ENCODE data around the gene ACTA2. TPM values are rescaled to one million over a fixed set of nuclear protein-coding genes. Genes with fewer than 3 reads are reported as not detected.

ACTA2 gene
- total RNA-seq, 1 donor from 2014 or later, result 19.0 TPM

DNA sequence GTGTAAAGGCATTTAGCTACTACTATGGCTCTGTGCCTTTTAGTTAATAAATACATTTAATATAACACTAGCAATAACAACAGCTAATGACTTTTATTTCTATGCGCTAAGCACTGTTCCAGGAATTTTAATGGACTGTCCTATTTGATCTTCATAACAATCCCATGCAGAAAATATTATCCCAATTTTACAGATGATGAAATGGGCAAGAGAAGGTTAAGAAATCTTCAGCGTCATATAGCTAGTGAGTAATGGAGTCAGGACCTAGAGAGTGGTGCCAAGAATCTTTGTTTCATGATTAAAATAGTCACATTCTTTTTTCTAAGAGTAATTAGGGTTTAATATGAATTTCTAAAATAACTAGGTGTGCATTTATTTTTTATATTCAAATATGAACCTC, 32.4 kb downstream of the ACTA2 start:
- TF ChIP-seq EZH2 (IDR thresholded peaks at IDR 0.05), result no peak
- no peak overlapping the region for H3K27ac Mint-ChIP-seq
- peaks cover 2% of the 10 kb centered on the region for H3K4me1 Mint-ChIP-seq
- no peaks in the 10 kb centered on the region for H3K9me3 Mint-ChIP-seq
- Histone ChIP-seq H3K9ac (no peak overlapping the region), H3K36me3 (no peaks in the 10 kb centered on the region), H2AFZ (replicated peaks) (no peak overlapping the region), H3K79me2 (ENCODE audit: low read depth) (no peaks in the 10 kb centered on the region), H3K4me2 (no peak overlapping the region), H3K27me3 (no peaks in the 10 kb centered on the region), H3F3A (ENCODE audit: low read depth) (no peaks in the 10 kb centered on the region), H4K20me1 (ENCODE audit: low read depth) (no peaks in the 10 kb centered on the region), H3K4me1 (no peaks in the 10 kb centered on the region), H3K27ac (no peak overlapping the region), H3K9me3 (ENCODE audit: low read depth) (no peaks in the 10 kb centered on the region), H3K4me3 (no peak overlapping the region)
- no peak overlapping the region for H3K4me3 Mint-ChIP-seq
- no peak for DNase-seq (ENCODE audit: low spot score)
- no peaks in the 10 kb centered on the region for H3K36me3 Mint-ChIP-seq
- H3K27me3 Mint-ChIP-seq (ENCODE audit: insufficient read depth, low read depth), result peaks cover 2% of the 10 kb centered on the region

DNA sequence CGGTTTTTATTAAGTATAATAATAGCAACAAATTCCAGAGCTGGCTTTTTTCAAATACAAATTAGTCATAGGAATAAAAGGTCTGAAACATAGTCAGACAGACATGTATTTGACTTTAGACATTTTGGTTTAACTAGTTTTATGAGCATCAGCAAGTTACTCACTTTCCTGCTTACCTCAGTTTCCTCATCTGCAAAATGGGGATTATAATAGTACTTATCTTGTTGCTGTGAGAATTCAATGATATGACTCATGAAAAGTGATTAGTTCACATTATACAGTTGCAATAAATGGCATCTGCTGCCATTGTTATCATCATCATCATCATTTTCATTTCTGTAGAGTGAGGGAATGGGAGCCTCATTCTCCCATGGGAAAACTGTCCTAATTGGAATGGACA, 33.5 kb downstream of the ACTA2 start:
- Histone ChIP-seq H3K4me1 (no peaks in the 10 kb centered on the region), H3K4me3 (no peak overlapping the region), H3K9ac (no peak overlapping the region), H3K27me3 (no peaks in the 10 kb centered on the region), H4K20me1 (ENCODE audit: low read depth) (no peaks in the 10 kb centered on the region), H3K36me3 (no peaks in the 10 kb centered on the region), H3K79me2 (ENCODE audit: low read depth) (no peaks in the 10 kb centered on the region), H3F3A (ENCODE audit: low read depth) (no peaks in the 10 kb centered on the region), H3K4me2 (no peak overlapping the region), H3K9me3 (ENCODE audit: low read depth) (no peaks in the 10 kb centered on the region), H3K27ac (no peak overlapping the region), H2AFZ (replicated peaks) (no peak overlapping the region)
- DNase-seq (ENCODE audit: low spot score), result no peak
- H3K4me1 Mint-ChIP-seq, result peaks cover 2% of the 10 kb centered on the region
- H3K36me3 Mint-ChIP-seq, result no peaks in the 10 kb centered on the region
- no peak overlapping the region for H3K4me3 Mint-ChIP-seq
- H3K9me3 Mint-ChIP-seq, result no peaks in the 10 kb centered on the region
- H3K27me3 Mint-ChIP-seq (ENCODE audit: insufficient read depth, low read depth), result peaks cover 2% of the 10 kb centered on the region
- no peak overlapping the region for H3K27ac Mint-ChIP-seq
- no peak for TF ChIP-seq EZH2 (IDR thresholded peaks at IDR 0.05)
- TF ChIP-seq, protein P1, sequence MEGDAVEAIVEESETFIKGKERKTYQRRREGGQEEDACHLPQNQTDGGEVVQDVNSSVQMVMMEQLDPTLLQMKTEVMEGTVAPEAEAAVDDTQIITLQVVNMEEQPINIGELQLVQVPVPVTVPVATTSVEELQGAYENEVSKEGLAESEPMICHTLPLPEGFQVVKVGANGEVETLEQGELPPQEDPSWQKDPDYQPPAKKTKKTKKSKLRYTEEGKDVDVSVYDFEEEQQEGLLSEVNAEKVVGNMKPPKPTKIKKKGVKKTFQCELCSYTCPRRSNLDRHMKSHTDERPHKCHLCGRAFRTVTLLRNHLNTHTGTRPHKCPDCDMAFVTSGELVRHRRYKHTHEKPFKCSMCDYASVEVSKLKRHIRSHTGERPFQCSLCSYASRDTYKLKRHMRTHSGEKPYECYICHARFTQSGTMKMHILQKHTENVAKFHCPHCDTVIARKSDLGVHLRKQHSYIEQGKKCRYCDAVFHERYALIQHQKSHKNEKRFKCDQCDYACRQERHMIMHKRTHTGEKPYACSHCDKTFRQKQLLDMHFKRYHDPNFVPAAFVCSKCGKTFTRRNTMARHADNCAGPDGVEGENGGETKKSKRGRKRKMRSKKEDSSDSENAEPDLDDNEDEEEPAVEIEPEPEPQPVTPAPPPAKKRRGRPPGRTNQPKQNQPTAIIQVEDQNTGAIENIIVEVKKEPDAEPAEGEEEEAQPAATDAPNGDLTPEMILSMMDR (IDR thresholded peaks at IDR 0.05), result no peak
- no peak for TF ChIP-seq EZH2phosphoT487 (IDR thresholded peaks at IDR 0.05)

DNA sequence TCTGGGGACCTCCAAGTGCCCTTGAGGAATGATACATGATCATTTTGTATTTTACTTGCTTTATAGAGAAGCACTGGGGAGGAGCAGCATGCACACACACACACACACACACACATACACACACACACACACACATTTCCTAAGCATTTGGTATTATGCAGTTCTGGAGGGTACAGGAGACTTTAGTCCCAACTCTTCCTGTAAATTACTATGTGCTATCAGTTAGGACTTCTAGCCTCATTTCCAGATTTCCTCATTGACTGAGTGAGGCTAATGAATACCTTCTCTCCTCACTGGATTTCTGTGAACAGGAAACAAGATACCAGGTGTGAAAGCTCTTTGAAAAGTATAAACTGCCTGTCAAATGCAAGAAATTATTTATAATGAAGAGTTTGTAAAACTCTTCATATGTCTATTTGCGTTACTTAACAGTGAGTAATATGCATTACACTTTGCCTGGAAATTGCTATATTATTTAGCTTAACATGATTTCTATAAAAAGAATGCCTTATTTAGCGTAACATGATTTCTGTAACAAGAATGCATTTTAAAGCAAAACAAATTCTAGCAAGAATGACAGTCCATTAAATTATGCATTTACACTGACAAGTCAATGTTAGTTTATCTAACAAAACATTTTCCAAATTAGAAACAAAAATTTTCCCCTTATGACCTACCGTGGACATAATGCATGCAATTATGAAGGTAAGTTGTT, 34.2 kb downstream of the ACTA2 start:
- Histone ChIP-seq H3K4me3 (no peak overlapping the region), H3K4me1 (no peaks in the 10 kb centered on the region), H3K9me3 (ENCODE audit: low read depth) (no peaks in the 10 kb centered on the region), H4K20me1 (ENCODE audit: low read depth) (no peaks in the 10 kb centered on the region), H3K4me2 (no peak overlapping the region), H3K27ac (no peak overlapping the region), H2AFZ (replicated peaks) (no peak overlapping the region), H3K79me2 (ENCODE audit: low read depth) (no peaks in the 10 kb centered on the region), H3K27me3 (no peaks in the 10 kb centered on the region), H3F3A (ENCODE audit: low read depth) (no peaks in the 10 kb centered on the region), H3K9ac (no peak overlapping the region), H3K36me3 (no peaks in the 10 kb centered on the region)
- Mint-ChIP-seq H3K36me3 (no peaks in the 10 kb centered on the region), H3K4me1 (peaks cover 2% of the 10 kb centered on the region), H3K9me3 (no peaks in the 10 kb centered on the region), H3K27ac (no peak overlapping the region), H3K4me3 (no peak overlapping the region), H3K27me3 (ENCODE audit: insufficient read depth, low read depth) (peaks cover 2% of the 10 kb centered on the region)
- TF ChIP-seq EZH2 (IDR thresholded peaks at IDR 0.05) (no peak), EZH2phosphoT487 (IDR thresholded peaks at IDR 0.05) (no peak)
- TF ChIP-seq, protein P1 (IDR thresholded peaks at IDR 0.05), result no peak
- no peak for DNase-seq (ENCODE audit: low spot score)

DNA sequence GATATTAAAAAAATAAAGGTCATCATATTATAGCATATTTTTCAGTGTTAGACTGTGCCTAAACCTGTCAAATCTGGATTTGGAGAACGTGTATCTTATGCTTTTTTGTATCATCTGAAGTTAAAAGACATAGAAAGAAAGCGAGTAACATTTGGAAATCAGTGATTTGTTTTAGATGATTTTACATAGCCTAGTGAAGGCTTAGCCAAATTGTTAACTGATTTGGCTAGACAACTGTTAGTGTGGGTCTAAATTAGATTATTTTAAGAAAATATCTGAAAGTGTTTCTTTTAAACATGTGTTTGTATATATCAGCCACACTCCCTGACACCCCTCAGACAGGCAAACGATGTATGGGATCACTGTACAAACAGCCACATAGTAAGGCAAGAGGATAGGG, 35.6 kb downstream of the ACTA2 start:
- H3K9me3 Mint-ChIP-seq, result no peaks in the 10 kb centered on the region
- no peaks in the 10 kb centered on the region for H4K20me1 ChIP-seq (ENCODE audit: low read depth)
- H3K4me3 ChIP-seq, result no peak overlapping the region
- no peak overlapping the region for H2AFZ ChIP-seq (replicated peaks)
- H3K4me2 ChIP-seq, result no peak overlapping the region
- no peak for TF ChIP-seq EZH2 (IDR thresholded peaks at IDR 0.05)
- TF ChIP-seq, protein P1 (IDR thresholded peaks at IDR 0.05), result no peak
- TF ChIP-seq EZH2phosphoT487 (IDR thresholded peaks at IDR 0.05), result no peak
- no peak overlapping the region for H3K4me3 Mint-ChIP-seq
- no peaks in the 10 kb centered on the region for H3K36me3 ChIP-seq
- H3K9me3 ChIP-seq (ENCODE audit: low read depth), result no peaks in the 10 kb centered on the region
- H3F3A ChIP-seq (ENCODE audit: low read depth), result no peaks in the 10 kb centered on the region
- peaks cover 2% of the 10 kb centered on the region for H3K27me3 Mint-ChIP-seq (ENCODE audit: insufficient read depth, low read depth)
- DNase-seq (ENCODE audit: low spot score), result no peak
- no peak overlapping the region for H3K9ac ChIP-seq
- H3K36me3 Mint-ChIP-seq, result no peaks in the 10 kb centered on the region
- H3K27me3 ChIP-seq, result no peaks in the 10 kb centered on the region
- H3K4me1 Mint-ChIP-seq, result peaks cover 2% of the 10 kb centered on the region
- no peak overlapping the region for H3K27ac Mint-ChIP-seq
- no peaks in the 10 kb centered on the region for H3K79me2 ChIP-seq (ENCODE audit: low read depth)
- no peak overlapping the region for H3K27ac ChIP-seq
- H3K4me1 ChIP-seq, result no peaks in the 10 kb centered on the region
